ENCODE measurements around the gene GRAMD1B. TPM values are rescaled to one million over a fixed set of nuclear protein-coding genes. Genes with fewer than 3 reads are reported as not detected.

GRAMD1B gene
- 1.3 and 11.3 TPM in 2 replicates for total RNA-seq

GRCh38 chr11:123429913-123430720 lies at the start of gene GRAMD1B:
GRAMD1B (plus strand) TSS chr11:123430269; CDS start chr11:123430793, 524 bp downstream.

GRCh38 chr11:123654566-123655081 lies 224.6 kb downstream of the GRAMD1B start, which contains the start of gene SCN3B:
SCN3B (minus strand) TSS chr11:123654624; CDS start chr11:123653801, 823 bp downstream.

Other genes with a start within 250 kb of the GRAMD1B start
- gene CLMP, start 235.0 kb upstream of the GRAMD1B start, total RNA-seq: 178 and 189 TPM in 2 replicates
- gene SCN3B, start 224.4 kb downstream of the GRAMD1B start, total RNA-seq: 0.49 TPM in 1 of 2 replicates, not detected in the other